ENCODE data around the gene REEP5.

REEP5 gene

DNA sequence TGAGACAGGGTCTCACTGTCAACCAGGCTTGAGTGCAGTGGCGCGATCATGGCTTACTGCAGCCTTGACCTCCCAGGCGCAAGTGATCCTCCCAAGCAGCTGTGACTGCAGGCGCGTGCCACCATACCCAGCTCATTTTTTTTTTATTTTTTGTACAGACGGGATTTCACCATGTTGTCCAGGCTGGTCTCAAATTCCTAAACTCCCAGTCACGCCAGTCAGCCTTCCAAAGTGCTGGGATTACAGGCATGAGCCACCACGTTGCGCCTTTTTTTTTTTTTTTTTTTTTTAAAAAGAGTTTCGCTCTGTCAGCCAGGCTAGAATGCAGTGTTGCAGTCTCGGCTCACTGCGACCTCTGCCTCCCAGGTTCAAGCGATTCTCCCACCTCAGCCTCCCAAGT, 88.1 kb downstream of the REEP5 start:
- DNase-seq (ENCODE audit: low read depth) = no peak

DNA sequence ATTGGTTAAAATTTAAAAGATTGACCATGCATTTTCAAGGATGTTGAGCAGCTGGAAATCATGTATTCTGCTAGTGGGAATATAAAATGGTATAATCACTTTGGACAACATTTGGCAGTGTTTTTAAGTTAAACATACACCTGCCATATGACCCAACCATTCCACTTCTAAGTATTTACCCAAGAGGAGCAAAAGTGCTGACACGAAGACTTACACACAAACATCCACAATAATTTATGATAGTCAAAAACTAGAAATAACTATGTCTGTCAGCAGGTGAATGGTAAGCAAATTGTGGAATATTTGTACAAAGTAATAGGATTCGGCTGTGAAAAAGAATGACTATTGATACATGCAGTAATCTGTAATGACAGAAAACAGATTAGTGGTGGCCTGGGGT, 91.6 kb downstream of the REEP5 start:
- no peak for DNase-seq (ENCODE audit: low read depth)

Measured in stimulated activated CD8-positive, alpha-beta memory T cell treated with anti-CD3 and anti-CD28 coated beads, Interleukin-7, amount 100 ng/mL, for 24 hours (primary cell).